OCI-M2 (cell line): ENCODE measurements around the gene EIF4EBP2.

Source experiments
- DNase-seq: peaks from one replicate; lab custom pipeline; 2025; ENCODE audit not compliant: unreplicated experiment; lab: John Stamatoyannopoulos, UW

EIF4EBP2 gene, protein sequence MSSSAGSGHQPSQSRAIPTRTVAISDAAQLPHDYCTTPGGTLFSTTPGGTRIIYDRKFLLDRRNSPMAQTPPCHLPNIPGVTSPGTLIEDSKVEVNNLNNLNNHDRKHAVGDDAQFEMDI

DNA sequence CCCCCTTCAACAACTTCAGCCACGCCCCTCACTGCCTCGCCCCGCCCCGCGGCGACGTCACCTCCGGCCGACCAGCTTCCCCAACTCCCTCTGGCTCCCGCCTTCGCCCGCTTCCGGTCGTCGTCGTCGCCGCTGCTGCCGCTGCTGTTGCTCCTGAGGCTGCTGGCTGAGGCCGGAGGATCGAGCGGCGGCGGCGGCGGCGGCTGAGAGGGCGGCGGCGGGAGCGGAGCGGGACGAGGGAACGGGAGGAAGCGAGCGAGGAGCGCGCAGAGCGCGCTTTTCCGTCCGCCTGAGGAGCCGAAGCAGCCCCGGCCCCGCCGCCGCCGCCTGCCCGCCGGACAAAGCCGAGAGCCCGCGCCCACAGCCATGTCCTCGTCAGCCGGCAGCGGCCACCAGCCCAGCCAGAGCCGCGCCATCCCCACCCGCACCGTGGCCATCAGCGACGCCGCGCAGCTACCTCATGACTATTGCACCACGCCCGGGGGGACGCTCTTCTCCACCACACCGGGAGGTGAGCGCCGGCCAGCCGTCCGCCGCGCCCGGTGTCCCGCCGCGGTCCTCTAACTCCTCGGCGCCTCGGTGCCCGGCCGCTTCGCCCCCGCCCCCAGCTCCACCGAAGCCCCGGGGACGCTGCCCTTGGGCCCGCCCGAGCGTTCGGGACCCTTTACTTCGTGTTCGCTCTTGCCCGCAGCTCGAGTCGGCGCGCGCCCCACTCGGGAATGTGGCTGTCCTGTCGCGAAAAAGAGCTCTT, at the start of gene EIF4EBP2:
Gene EIF4EBP2 (plus strand): TSS at position 110 of the 751 bp plus-strand sequence. CDS start 257 bp downstream, at position 367.
- DNase-seq, result no peak

DNA sequence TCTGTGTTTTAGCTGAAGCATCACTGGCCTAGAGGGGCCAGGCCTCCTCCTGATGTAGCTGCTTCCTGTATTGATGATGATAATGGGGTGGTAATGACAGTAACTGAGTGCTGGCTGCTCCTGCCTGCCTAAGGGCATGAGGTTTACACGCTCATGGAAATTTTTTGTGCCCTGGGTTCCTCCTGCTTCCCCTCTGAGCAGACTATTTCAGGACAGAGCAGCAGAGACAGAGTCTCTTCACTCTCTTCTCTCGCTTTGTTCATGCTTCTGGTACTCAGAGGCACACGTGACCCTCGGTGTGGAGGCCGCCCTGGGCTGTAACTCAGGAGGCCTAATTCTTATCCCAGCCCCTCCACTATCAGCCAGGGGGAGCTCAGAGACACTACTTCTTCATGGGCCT, 49.4 kb upstream of the EIF4EBP2 start:
- DNase-seq, result no peak

DNA sequence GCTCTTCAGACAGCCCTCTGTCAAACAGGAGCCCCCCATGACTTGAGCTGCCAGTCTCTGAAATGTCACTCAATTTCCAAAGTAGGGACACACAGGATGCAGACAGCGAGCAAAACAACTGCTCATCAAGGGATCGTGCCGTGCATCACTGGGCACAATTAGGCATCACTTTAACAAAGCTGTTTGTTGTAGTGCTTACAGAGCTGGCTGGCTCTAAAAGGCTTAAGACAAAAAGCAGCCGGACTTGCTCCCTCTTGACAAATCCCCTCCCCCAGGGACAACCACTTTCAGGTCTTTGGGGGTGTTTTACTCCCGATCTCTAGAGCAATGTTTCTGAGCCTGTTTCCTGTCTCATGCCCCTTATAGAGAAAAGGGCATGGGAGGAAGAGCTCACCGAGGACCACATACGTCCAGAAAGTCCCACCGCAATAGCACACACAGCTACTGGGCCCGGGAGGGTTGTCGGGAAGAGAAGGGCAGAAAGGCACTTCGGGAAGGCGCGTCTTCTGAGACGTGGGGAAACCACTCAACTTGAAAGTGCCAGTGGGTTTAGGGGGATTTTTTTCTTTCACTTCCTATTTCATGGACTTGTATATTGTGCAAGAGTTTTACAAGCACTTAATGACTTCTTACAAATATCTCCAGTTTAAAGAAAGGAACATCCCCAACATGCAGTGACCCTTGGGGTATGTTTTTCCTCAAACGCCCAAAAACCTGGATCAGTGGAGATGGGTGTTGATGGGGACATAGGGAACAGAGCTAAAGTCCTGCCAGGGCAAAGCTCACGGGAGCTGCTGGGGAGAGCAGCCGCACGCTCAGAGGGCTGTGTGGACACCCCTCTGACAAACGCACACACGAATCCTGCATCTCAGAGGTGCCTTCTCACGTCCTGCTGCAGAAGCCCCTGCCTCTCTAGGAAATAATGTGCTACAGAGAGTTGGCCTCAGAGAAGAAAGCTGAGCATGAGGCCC, 48.6 kb upstream of the EIF4EBP2 start:
- DNase-seq, result no peak

DNA sequence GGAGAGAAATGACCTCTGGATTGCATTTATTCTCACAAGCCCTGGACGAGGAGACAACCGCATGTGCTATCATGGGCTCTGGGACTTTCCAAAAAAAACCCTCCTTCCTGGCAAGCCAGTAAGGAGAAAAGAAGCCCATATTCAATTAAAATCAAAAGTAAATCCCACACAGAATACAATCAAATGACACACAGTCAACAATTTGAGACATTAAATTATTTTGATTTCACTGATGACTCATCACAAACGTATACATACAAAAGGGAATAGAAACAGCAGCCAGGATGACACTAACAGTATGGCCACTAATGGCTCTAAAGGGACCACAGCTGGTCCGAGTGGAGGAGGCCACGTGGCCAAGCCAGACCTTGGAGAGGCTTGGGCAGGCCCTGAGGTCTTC, 46.4 kb upstream of the EIF4EBP2 start:
- DNase-seq, result no peak

DNA sequence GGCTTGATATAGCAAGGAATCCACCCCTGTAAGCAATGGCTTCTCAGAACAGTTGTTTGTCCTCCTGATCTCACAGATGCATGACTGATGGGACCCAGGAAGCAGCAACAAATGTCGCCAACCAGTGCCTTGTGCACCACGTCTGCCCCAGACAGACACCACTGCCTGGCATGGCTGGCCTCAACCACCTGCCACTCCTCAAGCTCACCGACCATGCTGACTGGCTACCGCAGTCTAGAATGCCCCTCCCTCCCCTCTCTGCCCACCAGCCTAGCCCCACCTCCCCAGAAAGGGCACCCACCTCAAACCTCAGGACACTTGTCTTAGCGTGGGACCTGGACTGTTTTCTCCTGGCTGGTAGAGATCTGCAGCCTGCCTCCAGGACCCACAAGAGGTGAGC, 45.5 kb upstream of the EIF4EBP2 start:
- no peak for DNase-seq

DNA sequence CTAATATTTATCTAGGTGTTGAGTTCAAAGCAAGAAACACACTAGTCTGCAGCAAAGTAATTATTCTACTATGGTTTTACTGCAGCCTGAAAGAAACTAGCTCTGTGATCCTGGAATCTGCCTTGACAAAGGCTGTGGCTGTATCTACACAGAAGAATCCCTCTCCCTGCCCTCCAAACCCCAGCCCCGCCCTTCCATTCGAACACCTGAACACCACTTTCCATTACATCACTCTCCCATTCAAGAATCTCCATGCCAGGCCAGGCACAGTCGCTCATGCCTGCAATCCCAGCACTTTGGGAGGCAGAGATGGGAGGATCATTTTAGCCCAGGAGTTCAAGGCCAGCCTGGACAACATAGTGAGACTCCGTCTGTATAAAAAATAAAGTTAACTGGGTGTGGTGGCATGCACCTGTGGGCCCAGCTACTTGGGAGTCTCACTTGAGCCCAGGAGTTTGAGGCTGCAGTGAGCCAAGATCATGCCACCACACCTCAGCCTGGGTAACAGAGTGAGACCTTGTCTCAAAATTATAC, 44.9 kb upstream of the EIF4EBP2 start:
- no peak for DNase-seq

DNA sequence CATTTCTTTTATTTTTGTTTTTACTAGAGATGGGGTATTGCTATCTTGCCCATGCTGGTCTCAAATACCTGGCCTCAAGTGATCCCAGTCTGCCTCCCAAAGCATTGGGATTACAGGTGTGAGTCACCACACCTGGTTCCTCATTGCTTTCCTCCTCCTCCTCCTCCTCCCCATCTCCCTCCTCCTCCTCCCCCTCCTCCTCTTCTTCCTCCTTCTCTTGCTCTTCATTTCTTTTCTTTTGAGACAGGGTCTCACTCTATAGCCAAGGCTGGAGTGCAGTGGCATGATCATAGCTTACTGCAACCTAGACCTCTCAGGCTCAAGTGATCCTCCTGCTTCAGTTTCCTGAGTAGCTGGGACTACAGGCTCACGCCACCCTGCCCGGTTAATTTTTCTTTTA, 43.7 kb upstream of the EIF4EBP2 start:
- no peak for DNase-seq

DNA sequence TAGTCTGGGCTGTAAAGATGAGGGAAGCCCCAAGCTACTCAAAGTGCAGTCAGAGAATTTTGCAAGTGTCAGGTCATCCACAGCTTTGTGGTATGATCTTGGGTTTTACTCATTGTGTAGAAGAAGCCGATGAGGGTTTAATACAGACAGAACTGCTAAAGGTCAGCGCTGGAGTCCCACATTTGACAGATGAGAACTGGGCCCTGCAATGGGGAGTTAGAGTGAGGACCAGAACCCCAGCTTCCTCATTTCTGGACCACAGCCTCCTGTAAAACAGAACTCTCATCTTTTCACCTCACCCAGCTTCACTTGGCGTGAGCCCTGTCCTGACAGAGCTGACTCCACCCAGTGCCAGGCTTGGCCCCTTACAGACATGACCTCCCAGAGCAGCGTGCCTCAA, 41.6 kb upstream of the EIF4EBP2 start:
- DNase-seq, result no peak

DNA sequence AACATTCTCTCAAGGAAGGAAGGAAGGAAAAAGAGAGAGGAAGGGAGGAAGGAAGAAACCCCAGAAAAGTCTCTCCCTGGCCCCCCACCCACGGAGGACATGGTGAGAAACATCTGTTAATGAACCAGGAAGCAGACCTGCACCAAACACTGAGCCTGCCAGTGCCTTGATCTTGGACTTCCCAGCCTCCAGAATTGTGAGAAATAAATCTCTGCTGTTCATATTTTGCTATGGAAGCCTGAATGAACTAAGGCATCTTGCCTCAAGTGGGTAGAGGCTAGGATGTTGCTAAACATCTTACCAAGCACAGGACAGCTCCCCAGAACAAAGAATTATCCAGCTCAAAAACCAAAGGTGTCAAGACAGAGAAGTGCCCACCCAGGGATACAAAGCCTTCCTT, 40.7 kb upstream of the EIF4EBP2 start:
- no peak for DNase-seq

DNA sequence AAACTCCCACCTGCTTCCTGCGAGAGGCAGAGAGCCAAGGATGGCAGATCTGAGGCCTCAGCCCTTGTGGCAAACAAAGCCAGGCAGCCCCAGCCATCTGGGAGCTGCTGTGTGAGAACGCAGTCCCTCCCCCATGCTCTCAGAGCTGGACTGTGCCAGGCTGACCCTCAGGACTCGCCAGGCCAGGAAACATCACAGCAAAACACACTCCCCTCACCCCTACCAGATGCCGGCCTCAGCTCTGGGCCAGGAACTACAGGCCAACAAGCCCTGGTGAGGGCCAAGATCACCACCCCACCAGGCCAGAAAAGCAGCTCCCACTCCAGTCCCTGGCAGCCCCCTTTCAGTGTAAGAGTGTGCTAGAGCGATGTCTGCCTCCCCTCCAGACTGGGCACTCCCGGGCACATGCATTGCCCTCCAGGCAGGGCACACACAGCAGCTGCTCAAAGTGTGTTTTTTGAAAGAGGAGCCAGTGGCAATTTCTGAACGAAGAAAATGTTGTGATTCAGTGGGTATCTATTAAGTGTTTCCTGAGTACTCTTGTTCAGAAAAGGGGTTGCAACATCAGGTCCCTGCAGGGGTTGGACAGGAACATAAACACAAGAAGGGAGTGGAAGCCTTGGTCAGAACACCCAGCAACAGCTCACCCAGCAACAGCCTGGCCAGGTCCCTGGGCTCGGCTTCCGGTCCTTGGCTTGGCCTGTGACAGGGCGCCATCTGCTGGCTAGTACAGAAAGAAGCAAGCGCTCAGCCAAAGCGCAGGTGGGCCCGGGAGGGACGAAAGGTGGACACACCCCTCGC, 39.8 kb upstream of the EIF4EBP2 start:
- no peak for DNase-seq

DNA sequence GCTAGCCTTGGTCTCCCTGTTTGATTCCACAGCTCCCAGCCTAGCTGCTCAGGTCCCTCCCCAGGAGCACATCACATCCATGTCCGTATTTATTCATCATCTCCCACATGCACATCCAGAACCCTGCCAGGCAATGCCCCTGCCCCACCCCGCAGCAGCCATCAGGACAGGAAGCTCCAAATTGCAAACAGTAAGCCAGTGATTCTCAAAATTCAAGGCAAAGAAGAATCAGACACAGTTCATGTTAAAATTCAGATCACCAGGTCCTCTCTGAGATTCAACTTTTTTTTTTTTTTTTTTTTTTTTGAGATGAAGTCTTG, 39.2 kb upstream of the EIF4EBP2 start:
- no peak for DNase-seq

DNA sequence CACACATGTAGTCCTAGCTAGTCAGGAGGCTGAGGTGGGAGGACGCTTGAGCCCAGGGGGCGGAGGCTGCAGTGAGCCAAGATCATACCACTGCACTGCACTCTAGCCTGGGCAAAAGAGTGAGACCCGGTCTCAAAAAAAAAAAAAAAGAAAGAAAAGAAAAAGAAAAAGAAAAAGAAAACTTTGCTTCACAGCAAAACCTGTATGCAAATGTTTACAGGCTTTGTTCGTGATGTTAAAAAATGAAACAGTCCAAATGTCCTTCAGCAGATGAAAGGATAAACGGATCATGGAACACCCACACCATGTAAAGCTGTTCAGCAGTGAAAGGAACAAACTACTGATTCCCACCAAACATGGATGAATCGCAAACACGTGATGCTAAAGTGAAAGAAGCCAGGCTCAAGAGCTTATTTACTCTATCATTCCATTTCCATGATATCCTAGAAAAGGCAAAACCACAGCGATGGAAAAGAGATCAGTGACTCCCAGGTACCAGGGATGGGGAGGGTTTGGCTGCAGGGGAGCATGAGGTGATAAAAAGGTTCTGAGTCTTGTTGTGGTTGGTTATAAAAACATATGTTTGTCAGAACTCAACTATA, 36.6 kb upstream of the EIF4EBP2 start:
- DNase-seq, result no peak

DNA sequence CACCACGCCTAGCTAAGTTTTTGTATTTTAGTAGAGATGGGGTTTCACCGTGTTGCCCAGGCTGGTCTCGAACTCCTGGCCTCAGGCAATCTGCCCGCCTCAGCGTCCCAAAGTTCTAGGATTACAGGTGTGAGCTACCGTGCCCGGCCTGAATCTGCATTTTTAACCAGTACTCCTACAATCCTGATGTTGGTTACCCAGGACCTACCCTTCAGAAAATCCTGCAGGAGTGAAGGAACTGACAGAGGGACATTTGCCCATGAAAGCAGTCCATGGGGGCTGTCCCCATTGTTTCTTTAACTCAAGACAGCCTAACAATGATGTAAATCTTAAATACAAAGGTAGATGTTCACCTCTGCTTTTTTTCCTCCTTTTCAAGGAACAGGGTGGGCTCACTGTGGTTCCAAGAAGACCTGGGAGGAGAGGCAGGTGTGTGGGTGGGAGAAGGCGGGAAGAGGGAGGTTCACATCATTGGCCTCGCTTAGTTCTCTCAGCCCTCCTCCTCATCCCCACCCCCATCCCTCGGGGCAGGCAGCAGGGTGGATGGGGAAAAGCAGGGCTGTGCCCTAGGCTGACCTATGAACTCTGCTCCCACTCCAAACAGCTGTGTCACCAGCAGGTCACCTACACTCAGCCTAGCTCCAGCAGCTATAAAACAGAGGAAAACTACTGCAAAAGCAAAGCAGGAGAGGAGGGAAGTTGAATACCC, 35.0 kb upstream of the EIF4EBP2 start:
- no peak for DNase-seq

DNA sequence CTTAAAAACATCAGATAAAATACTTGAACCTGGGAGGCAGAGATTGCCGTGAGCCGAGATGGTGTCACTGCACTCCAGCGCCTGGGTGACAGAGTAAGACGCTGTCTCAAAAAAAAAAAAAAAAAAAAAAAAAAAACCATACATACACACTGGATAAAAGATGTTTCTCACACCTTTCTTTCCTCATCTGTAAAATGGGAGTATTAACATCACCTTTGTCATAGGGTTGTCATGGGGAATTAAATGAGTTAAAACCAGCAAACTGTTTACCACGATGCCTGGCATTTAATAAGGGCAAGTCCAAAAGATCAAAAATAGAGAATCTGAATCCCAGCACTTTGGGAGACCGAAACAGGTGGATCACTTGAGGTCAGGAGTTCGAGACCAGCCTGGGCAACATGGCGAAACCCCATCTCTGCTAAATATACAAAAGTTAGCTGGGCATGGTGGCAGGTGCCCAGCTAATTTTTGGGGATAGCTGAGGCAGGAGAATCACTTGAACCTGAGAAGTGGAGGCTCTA, 34.4 kb upstream of the EIF4EBP2 start:
- no peak for DNase-seq

DNA sequence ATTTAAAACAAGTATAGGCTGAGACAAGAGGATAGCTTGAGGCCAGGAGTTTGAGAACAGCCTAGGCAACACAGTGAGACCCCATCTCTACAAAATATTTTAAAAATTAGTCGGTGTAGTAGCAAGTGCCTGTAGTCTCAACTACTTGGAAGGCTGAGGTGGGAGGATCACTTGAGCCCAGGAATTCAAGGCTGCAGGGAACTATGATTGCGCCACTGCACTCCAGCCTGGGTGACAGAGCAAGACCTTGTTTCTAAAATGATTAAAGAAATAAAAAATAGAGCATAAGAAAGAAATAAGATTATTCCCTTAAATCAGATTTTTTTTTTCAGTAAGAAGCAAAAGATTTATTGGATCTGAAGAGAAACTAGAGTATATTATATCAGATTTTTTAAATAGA, 33.2 kb upstream of the EIF4EBP2 start:
- DNase-seq, result no peak

DNA sequence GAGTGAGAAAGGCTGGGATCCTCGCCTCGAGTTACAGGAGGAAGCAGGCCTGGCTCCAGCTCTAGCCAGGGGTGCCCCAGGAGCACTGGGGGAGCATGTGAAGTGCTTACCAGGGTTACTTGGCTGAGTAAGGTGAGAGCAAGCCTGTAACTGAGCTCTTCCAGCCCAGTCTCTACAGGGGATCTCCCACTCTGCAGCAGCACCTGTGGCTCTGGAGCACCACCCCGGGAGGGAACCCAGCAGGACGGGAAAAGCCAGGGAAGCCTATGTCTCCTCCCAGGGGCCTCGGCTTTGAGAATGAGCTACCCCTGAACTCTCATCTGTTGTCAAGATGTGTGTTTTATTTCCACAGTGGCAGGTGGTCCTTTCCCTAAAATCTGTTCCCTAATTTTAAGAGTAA, 32.1 kb upstream of the EIF4EBP2 start:
- DNase-seq, result no peak

DNA sequence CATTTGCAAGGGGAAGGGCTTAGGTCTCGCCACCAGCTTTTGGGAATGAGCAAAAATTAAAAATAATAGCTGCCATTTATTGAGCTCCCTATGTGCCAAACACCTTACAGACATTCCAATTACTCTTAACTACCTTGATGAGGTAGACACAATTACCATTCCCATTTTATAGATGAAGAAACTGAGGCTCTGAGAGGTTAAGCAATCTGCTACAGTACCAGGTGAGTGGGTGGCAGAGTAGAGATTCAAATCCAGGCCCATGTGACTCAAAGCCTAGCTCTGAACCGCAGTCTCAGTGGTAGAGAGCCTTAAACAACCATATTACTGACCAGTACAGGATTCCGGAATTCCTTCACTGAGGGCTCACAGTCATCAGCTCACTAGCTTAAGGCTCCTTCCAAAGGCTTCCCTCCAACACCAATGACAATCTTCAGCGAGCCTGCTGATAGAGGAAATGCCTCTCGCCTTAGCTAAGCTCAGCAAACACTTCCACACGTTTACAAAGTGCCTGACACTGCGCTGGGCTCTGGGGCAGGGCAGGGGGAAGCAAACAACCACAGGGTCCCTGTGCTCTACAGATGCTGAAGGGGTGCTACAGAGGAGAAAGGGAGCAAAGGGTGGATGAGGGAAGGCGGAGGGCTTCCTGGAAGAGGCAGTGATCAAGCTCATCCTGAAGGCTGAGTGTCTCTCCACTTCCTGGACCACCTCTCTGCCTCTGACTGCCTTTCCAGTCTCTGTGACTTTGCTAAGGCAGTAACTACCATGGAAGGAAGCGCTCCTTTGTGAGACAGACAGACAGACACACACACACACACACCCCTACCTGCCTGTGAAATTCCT, 28.9 kb upstream of the EIF4EBP2 start:
- DNase-seq, result no peak

DNA sequence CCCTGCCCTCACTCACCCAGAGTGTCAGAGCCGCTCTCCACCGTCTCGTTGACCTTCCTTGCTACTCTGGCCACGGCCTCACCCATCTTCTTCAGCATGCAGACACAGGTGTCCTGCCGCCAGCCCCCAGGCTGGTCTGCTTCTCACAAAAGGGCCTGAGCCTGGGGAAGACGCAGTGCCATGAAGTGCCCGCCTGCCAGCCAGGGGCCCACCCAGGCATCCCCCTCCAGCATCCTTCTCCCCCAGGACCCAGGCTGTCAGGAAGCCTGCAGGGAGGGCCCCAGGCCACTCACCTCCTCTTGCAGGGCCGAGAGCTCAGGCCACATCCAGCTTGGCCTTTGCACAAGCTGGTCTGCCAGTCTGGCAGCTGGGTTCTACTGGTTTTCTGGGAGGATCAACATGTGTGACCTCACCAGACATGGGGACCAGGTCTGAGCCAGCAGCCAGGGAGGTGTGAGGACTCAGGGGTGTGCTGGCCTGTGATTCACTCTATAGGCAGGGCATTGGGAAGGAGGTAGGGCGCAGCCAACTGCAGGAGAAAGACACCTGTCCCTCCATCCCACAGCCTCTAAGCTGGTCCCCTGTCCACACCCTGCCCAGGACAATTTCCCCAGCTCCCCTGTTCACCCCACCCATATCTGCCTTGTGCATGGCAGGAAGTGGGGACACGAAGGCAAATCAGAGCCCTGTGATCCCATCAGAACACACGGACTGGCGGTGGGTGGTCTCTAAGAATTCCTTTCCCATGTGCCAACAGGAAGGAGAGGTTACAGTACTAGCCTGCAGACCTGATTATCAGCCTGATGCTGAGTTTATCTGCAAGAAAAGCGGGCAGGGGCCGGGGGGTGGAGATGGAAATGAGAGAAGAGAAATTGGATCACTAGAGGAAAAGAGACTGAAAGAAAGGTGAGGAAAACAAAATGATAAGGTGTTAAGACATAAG, 27.2 kb upstream of the EIF4EBP2 start:
- no peak for DNase-seq
